Epidermal melanocyte (primary cell): ENCODE data around the gene FSD1.
"Not testable (repeated sequence)": the region's sequence is repeated elsewhere in the genome, so short reads cannot be mapped to it uniquely, and the experiment has no call there.

Experiments
- DNase-seq: peaks from one replicate; pipeline ENCODE4 v3.0.0; 2011; ENCODE audit warnings: low spot score; ENCODE audit not compliant: insufficient read length

Gene FSD1

DNA sequence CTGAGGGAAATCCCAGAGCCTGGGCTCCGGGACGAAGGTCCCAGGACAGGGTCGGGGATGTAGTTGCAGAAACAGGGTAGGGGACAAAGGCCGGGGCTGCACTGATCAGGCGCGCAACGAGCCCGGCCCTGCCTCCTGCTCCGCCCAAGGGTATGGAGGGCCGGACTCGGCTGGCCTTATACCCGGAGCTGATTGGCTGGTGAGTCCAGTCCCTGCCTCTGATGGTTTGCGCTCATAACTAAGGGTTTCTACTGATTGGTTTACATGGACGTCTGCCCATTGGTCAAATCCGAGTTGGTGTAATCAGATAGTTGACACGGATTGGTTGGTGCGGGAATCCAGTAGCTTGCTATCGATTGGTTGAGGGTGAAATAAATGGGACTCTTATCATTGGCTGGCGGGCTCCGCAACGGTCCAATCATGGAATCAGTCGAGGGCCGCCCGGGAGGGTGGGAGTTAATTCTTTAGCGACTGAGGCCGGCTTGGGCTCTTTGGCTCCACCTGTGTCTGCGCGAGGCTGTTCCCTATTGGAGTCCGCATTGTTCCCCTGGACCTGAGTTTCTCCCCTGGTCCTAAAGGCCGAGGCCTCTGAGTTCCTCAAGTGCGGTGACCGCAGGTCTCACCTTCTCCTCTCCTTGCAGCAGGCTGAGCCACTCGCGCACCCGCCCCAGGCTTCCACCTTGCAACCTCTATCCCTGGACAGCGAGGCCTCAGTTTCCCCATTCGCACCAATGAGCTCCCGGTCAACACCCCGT lies 38.4 kb downstream of the FSD1 start:
- peak; percentile 86 for DNase-seq

DNA sequence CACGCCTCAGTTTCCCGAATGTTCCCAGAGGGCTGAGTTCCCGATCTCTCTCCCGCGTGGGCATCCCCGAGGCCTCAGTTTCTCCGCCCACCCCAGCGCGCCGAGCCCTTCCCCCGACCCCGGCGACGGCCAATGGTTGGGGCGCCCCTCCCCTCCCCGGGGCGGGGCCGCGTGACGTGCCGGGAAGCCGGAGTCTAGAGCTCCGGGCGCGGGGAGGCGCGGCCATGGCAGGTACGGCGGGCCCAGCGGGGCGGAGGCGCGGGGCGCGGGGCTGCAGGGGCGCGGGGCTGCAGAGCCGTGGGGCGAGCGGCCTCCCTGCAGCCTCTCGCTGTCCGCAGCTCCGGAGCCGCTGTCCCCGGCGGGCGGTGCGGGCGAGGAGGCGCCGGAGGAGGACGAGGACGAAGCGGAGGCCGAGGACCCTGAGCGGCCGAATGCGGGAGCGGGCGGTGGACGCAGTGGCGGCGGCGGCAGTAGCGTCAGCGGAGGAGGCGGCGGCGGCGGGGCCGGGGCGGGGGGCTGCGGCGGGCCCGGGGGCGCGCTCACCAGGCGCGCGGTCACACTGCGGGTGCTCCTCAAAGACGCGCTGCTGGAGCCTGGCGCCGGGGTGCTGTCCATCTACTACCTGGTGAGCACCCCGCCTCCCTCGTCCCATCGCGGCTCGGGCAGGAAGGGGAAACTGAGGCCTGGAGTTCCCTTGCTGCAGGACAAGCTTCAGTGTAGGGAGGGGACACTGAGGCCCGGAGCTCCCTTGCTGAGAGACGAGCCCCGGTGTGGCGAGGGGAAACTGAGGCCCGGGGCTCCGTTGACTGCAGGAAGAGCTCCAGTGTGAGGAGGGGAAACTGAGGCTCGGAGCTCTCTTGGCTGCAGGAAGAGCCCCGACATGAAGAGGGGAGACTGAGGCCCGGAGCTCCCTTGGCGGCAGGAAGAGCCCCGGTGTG lies 39.2 kb downstream of the FSD1 start, which contains the start of gene MPND:
Gene MPND, plus strand, starts transcription at position 193 of the 938 bp plus-strand sequence. Its CDS starts 32 bp downstream, at position 225.
- peak; percentile 30 for DNase-seq

DNA sequence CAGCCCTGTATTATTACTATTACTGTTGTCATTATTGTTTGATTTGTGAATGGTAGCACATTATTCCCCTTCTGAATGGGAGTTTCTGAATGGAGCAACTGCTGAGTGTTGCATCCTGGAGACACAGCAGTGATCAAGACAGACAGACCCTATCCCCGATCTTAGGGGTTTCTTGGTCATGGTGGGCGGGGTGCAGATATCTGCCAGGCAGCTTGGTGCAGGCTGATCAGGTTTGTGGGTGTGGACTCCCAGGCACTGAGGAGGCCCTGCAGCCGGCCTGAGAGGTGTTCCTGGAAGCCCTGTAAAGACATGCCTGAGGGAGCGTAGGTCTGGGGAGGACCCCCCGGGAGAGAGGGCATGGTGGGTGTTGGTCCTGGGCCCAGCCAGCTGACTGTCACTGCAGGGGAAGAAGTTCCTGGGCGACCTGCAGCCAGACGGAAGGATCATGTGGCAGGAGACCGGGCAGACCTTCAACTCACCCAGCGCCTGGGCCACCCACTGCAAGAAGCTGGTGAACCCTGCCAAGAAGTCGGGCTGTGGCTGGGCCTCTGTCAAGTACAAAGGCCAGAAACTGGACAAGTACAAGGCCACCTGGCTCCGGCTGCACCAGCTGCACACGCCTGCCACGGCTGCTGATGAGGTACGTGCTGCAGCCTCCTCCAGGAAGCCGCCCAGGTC lies 41.1 kb downstream of the FSD1 start:
- DNase-seq: no peak

DNA sequence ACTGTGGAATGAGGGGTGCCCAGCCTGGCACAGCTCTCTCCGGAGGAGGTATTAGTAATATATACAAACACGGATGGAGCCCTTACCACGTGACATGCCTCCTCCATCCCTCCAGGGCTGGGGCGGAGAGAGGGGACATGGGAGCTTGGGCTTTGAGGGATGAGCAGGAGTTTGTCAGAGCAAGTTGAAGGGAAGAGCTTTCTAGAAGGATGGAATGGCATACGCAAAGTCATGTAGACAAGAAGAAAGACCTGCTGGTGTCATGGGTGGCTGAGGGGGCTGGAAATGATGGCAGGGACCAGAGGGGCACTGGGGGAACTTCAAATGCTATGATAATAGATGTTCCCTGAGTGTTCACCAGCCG lies 41.6 kb downstream of the FSD1 start:
- DNase-seq: no peak

DNA sequence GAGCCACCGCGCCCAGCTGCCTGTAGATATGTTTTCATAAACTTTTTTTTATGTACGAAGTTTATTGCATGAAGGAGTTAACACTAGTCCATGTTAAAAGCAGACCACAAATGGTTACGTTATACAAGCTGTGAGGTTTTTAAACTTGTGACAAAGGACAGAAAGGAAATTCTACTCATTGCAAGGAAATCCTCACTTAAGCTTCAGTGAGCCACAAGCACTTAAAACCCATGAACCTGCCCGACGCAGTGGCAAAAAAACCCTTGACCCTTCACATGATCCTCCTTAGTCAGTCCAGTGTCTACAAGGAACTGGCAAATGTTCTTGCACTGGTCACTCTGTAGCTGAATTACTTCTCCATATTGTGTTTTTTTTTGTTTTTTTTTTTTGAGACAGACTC lies 43.1 kb downstream of the FSD1 start:
- no peak for DNase-seq

DNA sequence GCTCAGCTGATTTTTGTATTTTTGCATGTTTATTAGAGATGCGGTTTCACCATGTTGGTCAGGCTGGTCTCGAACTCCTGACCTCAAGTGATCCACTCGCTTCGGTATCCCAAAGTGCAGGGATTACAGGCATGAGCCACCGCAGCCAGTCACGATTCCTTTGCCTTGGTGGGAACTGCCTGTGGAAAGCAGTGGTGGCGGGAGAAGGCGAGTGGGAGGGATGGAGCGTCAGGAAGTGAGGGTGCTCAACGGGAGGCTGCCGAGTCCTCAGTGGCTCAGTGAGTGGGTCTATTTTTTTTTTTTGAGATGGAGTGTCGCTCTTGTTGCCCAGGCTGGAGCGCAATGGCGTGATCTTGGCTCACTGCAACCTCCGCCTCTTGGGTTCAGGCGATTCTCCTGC lies 44.8 kb downstream of the FSD1 start:
- not testable (repeated sequence) for DNase-seq

DNA sequence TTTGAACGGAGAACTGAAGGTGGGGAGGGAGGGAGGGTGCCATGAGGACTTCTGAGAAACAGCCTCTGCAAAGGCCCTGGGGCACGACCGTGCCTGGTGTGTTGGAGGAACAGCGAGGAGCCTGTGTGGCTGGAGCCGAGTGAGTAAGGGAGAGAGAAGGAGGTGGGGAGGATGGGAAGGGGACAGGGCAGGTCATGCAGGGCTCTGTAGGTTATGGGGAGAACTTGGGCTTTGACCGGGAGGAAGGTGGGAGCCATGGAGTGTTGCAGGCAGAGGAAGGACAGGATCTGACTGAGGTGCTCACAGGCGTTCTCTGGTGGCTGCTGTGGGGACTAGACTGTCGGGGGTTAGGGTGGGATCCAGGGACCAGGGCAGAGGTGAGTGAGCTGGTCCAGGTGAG lies 45.7 kb downstream of the FSD1 start:
- DNase-seq: no peak

DNA sequence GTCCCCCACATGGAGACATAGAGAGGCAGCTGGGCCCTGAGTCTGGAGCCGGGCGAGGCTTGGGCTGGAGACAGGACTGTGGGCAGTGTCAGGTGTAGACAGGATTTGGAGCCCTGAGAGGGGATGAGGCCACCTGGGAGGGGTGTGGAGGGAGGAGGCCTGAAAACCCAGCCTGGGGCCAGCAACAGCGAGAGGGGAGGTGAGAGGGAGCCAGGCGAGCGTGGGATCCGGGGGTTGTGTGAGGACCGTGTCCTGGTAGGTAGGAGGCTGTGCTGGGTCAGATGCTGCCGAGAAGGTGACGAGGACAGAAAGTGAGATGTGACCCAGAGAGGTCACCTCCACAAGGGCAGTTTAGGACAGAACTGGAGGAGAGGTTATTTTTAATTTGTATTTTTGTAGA lies 46.3 kb downstream of the FSD1 start:
- peak; percentile 9 for DNase-seq

DNA sequence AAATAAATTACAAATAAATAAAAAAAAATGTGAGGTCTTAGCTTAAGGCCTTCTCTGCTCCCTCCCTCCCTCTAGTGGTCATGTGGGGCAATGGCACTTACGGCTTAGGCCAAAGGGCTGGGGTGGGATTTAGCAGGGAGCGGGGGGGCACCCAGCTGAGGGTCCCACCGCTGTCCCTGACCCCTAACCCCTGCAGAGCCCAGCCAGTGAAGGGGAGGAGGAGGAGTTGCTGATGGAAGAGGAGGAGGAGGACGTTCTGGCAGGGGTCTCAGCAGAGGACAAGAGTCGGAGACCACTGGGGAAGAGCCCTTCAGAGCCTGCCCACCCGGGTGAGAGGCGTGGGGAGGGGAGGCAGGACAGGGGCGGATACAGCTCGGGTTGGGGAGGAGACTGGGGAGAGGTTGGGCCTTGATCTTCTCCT lies 48.3 kb downstream of the FSD1 start:
- peak; percentile 78 for DNase-seq

DNA sequence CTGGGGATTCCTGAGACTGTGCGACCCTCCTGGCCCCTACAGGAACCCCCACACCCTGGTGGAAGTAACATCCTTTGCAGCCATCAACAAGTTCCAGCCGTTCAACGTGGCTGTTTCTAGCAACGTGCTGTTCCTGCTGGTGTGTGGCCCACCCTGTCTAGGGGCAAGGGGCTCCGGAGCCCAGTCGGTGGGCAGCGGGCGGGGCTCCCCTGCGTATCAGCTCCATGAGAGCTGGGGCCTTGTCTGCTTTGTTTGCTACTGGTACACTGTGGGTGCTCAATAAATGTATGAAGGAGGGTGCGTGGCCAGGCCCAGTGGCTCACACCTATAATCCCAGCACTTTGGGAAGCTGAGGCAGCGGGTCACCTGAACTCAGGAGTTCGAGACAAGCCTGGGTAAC lies 49.9 kb downstream of the FSD1 start:
- no peak for DNase-seq

DNA sequence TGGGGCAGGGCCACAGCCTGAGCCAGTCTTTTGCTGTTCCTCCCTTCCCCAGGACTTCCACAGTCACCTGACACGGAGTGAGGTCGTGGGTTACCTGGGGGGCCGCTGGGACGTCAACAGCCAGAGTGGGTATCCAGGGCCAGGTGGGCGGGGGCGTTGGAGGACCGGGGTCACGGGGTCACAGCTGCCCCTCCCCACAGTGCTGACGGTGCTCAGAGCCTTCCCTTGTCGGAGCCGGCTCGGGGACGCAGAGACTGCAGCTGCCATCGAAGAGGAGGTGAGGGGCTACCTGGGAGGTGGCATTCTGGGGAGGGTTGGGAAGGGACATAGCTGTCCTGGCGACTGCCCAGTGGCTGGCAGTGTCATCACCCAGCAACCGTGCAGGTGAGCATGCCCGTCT lies 50.5 kb downstream of the FSD1 start:
- no peak for DNase-seq

DNA sequence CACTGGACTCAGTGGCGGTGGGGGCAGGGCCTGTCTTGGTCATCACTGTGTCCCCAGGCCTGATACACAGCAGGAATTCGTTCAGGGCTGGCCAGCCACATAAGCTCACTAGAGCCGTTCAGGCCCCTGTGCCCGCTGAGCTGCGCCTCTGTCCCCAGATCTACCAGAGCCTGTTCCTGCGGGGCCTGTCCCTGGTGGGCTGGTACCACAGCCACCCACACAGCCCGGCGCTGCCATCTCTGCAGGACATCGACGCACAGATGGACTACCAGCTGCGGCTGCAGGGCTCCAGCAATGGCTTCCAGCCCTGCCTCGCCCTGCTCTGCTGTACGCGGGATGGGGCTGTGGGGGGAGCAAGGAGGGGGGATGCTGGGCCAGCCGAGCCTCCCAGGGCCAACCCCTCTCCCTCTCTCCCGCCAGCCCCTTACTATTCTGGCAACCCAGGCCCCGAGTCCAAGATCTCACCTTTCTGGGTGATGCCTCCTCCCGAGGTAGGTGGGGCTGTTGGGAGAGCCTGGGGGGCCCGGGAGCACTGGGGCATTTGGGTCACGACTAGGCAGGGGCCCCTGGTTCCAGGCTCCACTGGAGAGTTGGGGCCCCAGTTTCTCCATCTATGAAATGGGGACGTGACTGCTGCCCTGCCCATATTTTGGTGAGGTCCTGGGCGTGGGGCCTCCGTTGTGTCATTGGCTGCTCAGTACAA lies 52.8 kb downstream of the FSD1 start:
- DNase-seq: no peak

DNA sequence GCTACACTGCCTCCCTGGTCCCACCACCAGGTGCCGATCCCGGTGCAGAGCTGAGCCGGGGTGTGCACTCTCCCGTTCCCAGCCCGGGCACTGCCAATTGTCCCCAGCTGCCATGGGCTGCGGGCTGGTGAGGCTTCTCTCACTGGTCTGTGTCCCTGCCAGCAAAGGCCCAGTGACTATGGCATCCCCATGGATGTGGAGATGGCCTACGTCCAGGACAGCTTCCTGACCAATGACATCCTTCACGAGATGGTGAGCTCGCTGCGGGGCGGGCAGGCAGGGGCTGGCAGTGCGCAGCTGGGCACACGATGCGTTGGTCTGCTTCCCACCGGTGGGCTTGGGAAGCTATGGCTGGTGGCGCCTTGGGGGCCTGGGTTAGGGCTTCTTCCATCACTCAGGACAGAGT lies 53.5 kb downstream of the FSD1 start:
- no peak for DNase-seq

DNA sequence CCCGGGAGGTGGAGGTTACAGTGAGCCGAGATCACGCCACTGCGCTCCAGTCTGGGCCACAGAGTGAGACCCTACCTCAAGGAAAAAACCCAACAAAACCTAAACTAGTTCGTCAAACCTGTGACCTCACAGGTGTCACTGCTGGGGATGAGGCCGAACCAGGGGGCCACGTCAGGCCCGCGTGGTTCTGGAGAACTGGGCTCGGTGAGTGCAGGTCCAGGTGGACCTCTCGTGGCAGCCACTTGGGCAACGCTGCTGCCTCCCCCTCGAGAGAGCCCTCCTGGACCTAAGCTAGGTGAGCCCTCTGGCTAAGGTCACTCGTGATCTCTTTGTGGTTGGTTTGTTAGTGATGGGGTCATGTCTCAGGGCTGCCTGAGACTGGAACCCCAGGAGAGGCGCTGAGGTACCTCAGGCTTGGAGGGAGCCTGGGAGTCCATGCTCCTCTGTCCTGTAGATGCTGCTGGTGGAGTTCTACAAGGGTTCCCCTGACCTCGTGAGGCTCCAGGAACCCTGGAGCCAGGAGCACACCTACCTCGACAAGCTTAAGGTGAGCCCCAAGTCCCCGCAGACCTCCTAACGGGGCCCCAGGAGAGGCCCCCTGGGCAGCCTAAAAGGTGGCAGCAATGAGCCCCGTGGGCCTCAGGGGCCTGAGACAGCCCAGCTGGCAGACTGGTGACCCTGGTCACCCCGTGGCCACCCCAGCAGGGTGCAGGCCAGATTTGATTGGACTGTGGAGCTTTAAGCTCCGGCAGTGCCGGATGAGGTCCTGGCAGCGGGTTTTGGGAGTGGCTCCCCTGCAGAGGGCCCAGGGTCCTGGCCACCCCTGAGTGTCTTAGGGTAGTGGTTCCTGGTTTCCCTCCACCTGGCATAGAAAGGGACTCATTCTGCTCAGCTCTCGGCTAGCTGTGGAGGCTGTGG lies 54.6 kb downstream of the FSD1 start:
- DNase-seq: no peak

DNA sequence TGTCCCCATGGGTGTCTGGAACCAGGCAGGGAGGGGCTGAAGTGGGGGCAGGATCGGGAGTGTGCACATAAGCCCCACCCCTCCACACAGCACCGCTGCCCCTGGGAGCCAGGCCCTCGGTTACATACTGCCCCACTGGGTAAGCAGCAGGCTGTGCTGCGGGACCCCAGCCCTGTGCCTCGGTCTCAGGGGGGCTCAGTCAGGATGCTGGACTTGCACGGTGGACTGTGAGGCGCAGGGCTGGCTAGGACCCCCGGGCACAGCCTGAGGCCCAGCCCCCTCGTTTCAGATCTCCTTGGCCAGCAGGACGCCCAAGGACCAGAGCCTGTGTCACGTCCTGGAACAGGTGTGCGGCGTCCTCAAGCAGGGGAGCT lies 55.2 kb downstream of the FSD1 start:
- DNase-seq: no peak

DNA sequence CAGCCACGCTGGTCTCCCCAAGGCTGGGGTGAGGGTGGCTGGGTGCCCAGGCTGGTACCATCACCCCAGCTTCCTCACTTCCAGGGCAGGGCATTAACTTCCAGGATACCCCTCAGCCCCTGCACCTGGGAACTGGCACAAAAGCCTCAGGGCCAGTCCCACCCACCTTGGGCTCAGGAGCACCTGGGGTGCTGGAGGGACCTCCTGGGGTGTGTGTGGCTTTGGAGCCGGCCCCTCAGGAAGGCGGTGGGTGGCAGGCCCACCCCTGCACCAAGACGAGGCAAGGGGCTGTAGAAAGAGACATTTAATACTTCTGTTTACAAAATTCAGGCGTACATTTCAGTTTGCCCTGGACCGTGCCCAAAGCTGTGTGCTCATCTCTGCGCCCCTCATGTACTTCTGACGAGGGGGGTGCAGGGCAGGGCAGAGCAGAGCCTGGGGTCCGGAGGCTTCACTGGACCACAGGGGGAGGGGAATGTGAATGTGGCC lies 55.7 kb downstream of the FSD1 start:
- DNase-seq: no peak

DNA sequence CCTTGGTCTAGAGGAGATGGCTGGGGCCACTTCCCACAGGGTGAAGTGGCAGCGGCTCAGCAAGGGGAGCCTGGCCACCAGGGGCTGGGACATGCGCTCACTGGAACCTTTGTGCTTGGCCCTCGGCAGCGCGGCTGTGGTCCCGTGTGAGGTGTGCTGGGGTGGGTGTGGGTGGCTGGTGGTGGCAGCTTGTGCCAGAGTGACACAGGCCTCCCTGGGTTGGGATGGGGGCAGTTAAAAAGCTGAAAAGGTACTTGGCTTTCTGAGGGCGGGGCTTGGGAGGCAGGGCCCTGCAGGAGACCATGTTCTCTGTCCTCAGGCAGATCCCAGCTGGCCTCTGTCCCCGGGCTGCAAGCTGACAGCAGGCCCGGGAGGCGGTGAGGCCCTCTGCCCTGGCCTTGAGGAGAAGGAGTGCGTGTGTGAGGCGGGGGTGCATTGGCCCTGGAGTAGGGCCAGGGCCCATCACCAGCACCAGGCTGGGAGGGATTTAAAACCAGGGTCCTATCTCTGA lies 56.3 kb downstream of the FSD1 start:
- no peak for DNase-seq

DNA sequence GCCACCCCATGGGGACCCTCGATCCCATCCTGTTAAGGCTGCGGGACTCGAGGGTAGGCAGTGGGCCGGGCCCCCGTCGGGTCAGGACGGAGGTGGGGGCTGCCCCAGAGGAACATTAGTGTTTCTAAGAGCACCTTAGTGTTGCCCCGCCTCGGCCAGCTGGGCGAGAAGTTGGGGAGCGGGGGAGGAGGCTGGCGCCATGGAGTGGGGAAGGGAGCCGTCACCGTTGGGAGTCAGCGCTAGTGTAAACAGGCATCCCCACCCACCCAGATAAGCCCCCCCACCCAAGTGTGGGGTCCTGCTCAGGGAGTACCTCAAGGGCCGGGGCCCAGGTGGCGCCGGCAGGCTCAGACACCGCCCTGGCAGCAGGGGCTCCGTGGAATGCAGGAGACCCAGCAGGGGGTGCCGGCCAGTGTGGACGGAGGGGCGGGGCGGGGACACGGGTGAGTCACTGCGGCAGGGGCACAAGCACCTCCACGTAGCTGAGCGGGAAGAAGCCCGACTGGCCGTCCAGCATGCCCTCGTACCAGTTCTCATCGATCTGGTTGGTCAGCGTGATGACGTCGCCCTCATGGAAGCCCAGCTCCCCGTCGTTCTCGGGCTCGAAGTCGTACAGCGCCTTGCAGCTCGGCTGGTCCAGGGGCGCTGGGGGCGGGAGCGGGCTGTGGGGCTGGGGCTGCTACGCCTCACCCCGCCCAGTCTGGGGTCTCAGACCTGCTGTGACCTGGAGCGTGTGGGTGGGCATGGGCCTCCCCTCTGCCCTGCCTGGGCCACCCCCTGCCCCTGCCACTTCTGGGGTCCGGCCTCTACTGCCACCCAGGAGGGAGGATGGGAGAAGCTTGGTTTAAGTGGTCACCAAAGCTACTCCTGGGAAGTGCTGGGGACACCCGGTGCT lies 57.0 kb downstream of the FSD1 start:
- DNase-seq: no peak
